ENCODE data around the gene CPTP.
"Not testable (repeated sequence)": the region's sequence is repeated elsewhere in the genome, so short reads cannot be mapped to it uniquely, and the experiment has no call there.

Gene CPTP

DNA sequence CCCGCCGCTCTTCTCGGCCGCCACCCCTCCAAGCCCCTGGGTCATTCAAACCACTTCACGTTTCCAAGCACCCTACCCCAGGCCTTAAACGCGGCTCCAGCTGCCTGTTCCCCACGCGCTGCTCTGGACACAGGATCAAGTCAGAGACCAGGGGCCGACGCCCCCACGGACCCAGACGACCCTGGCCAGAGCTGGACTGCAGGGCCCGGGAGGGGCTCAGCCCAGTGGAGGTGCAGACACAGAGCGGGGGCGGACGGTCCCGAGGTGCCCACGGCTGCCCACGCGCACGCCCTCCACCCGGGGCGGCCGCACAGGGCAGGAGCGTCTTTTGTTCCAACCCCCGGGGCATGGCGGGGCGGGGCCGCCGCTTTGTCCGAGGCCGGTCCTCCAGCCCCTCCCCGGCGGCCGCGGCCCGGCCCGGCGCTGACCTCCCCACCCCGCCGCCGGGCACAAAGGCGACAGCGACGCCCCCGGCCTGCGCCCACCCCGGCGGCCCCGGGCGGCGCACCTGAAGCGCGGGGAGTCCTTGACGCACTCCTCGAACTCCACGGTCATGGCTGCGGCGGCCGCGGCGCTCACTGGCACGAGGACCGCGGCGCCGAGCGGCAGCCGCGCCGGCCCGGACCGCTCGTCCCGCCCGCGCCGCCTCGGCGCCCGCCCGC, 17.2 kb upstream of the CPTP start:
- DNase-seq: no peak

DNA sequence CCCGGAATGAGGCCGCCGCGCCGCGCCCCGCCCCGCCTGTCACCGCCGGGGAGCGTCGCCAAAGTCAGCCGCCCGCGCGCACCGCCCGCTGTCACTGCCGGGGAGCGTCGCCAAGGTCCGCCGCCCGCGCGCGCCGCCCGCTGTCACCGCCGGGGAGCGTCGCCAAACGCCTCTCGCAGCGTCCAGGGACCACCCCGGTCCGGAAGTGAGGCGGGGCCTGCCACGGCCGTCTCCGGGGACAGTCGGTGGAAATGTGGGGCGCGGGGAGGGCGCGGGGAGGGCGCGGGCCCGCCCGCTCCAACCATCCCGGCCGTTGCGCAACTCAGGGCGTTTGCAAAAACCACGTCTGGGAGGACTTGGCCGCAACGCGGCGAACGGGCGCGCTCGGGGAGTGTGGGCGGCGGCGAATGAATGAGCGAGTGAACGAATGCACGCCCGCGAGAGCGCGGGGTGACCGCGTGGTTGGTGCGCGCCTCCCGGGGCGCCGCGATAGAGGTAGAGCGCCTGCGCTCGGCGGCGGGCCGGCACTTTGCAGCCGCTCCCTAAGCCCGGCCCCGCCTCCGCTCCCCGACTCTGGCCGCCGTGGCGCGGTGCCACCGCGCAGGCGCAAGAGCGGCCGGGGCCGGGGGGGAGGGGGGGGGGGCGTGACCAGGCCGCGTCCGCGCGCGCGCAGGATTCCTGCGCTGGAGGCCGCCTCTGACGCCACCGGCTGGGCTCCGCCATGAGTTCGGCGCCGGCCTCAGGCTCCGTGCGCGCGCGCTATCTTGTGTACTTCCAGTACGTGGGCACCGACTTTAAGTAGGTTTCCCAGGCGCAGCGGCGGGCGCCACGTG, 16.5 kb upstream of the CPTP start, which contains the start of the genes ACAP3 and PUSL1:
ACAP3 (minus strand) TSS at position 8 of the 833 bp plus-strand sequence. CDS start 115 bp downstream, outside the sequence.
PUSL1 (plus strand) TSS at position 675 of the 833 bp plus-strand sequence; CDS start at position 722, 47 bp downstream.
- peak; percentile 92 for DNase-seq

DNA sequence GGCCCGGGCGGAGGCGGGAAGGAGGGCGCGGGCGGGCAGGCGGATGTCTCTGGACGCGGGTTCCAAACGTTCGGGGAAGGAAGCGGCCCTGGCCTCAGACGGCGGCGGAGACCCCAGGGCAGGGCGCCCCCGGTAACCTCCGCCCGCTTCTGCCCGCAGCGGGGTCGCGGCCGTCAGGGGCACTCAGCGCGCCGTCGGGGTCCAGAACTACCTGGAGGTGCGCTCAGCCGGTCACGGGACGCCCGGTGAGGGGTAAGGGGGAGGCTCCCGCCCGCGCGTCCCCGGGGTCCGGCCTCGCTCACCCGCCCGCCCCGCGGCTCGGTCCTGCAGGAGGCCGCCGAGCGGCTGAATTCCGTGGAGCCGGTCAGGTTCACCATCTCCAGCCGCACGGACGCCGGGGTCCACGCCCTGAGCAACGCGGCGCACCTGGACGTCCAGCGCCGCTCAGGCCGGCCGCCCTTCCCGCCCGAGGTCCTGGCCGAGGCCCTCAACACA, 15.8 kb upstream of the CPTP start:
- DNase-seq: no peak

DNA sequence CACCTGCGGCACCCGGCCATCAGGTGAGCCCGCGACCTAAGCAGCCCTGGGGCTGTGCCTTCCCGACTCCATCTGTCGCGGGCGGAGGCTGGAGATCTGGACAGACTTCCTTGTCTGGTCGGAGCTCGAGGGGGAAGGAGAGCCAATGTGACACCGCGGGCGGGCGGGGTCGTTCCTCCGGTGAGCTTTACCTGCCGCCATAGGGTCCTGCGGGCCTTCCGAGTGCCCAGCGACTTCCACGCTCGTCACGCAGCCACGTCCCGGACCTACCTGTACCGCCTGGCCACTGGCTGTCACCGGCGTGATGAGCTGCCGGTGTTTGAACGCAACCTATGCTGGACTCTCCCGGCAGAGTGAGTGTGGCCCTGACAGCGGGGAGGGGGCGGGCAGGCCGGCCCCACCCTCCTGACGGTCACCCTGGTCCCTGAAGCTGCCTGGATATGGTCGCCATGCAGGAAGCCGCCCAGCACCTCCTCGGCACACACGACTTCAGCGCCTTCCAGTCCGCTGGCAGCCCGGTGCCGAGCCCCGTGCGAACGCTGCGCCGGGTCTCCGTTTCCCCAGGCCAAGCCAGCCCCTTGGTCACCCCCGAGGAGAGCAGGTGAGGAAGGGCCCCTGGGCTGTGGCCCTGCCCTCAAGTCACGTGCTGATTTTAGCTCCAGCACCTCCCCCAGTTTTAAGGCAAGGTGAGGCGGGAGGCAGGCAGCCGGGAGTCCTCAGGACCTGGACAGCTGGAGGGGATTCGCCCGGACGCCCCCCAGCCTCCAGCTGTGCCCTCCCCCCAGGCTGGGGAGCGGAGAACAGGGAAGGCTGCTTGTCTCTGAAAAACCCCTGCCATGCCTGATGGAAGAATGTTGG, 15.1 kb upstream of the CPTP start:
- no peak for DNase-seq

DNA sequence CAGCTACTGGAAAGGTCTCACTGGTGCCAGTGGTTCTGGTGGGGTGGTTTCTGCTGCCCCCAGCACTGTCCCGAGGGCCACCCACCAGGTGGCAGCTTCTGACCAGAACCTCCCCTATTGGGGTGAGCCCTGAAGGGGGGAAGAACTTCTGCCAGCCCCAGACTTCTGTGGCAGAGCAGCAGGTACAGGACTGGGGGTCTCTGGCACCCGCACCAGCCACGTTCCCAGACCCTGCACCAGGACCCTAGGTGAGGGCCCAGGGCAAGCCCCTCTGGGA, 14.6 kb upstream of the CPTP start:
- no peak for DNase-seq

DNA sequence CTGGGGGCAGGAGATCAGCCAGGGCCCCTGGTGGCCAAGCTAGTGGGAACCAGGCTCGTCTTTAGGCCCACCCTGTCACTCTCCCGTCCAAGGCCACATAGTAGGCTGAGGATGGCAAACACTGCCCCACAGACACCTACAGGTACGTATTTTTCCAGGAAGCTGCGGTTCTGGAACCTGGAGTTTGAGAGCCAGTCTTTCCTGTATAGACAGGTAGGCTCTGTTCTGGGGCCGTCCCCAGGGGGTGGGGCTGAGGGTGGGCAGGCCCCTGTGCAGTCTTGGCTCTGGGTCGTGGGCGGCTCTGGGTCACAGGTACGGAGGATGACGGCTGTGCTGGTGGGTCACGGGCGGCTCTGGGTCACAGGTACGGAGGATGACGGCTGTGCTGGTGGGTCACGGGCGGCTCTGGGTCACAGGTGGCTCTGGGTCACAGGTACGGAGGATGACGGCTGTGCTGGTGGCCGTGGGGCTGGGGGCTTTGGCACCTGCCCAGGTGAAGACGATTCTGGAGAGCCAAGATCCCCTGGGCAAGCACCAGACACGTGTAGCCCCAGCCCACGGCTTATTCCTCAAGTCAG, 14.0 kb upstream of the CPTP start:
- no peak for DNase-seq

DNA sequence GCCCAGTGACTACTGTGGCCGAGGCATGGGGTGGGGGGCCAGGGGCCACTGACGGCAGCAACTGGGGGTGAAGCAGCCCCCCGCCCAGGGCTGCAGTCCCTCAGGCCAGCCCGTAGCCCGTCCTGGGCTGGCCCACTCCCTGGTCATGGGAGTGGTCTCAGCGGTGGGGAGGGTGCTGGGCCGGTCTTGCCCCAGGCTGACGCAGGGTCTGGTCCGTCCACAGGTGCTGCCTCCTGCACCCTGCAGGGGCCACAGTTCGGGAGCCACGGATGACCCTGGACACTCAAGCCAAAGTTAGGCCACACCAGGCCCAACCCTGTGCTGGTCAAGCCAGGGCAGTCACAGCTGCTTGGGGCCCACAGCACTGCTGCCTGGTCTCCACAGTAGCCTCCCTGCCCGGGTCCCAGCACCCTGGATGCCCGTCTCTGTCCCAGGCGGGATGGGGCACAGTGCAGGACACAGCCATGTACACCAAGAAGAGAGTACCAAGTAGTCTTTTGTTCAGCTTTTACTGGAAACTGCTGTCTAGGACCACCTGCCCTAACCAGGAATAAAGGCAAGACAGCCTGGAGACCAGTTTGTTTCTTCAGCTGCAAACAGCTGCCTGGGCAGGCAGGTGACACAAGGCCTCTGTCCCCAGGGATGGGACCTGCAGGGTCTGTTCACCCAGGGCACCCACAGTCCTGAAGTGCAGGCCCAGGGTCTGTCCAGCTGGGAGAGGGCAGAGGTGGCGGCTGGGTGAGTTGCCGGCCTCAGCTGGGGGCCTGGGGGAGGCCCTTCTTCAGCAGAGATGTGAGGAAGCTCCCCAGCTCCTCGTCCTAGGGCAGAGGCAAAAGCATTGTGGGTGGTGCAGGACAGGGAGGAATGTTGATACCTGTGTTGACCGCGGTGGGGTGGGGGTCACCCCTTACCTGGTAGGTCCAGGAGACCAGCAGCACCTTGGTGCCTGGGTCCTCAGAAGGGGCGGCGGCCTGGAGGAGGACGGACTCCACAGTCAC, 13.2 kb upstream of the CPTP start:
- DNase-seq: no peak

DNA sequence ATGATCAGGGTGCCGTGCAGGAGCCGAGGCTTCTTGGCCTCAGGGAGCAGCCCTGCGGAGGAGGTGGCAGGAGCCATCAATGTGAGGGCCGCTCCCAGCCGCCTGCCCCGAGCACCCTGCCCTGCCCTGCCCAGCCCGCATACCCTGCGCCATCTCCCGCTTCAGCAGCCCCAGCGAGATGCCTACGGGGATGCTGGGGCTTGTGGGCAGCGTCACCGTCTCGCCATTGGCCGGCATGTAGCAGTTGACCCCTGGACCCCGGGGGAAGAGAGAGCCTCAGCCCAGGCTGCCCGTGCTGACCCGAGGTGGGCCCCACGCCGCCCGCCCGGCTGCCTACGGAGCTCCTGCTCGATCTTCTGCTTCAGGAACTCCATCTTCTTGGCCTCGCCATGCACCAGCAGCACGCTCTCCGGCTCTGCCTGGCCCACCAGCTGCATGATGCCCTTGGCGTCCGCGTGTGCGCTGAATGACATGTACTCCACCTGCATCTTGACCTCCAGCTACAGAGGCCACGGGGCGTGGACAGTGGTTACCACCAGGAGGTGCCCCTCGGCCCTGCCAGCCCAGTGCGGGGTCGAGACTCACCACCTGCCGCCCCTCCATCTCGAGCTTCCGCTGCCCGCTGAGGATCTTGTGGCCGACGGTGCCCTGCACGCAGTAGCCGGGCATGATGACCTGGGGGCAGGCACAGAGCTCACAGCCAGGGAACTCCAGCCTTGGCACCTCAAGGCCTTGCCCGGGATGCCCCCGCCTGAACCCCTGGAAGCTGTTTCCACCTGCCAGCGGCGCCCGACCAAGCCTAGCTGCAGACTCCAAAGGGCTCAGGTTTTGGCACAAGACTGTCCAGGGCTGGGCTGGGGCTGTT, 11.9 kb upstream of the CPTP start:
- DNase-seq: no peak

DNA sequence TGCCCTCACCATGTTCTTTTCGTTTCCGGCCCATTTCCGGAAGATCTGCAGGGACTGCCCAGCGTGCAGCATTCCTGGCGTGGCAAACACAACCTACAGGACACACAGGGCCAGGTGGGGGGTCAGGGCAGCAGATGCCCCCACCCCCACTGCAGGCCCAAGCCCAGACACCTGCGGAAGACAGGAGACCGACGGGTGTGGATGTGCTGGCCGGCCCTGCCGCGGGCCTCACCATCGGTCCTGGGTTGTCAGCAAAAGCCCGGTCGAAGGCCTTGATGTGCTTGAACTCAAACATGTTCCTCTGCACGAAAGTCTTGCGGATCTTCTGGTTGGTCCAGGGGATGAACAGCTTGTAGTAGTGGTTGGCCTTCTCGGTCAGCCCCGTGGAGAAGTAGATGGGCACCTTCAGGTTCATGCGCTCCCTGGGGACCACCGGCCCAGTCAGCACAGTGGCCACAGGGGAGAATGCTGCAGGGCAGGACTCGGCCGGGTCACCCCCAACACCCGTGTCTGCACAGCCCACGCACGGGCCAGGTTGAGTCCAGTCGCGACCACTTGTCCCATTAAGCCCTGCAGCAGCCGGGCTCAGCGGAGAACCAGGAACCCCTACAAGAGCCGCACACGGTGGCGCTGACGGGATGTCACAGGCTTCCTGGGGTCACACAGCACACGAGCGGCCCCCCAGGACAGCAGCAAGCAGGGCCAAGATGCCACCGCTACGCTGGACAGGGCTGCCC, 10.9 kb upstream of the CPTP start:
- DNase-seq: no peak

DNA sequence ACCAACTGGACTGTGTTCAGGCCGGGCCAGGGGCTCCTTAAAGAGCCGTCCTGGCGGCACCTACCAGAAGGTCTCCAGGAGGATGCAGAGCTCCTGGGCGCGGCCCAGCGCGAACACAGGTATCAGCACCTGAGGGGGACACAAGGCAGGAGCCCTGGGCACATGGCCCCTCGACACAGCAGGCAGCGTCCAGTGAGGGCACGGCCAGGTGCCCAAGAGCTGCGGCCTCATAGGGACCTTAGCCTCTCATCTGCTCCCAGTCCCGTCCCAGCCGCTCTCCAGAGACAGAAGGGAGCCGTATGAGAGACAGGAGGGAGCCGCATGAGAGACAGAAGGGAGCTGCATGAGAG, 10.4 kb upstream of the CPTP start:
- DNase-seq: no peak

DNA sequence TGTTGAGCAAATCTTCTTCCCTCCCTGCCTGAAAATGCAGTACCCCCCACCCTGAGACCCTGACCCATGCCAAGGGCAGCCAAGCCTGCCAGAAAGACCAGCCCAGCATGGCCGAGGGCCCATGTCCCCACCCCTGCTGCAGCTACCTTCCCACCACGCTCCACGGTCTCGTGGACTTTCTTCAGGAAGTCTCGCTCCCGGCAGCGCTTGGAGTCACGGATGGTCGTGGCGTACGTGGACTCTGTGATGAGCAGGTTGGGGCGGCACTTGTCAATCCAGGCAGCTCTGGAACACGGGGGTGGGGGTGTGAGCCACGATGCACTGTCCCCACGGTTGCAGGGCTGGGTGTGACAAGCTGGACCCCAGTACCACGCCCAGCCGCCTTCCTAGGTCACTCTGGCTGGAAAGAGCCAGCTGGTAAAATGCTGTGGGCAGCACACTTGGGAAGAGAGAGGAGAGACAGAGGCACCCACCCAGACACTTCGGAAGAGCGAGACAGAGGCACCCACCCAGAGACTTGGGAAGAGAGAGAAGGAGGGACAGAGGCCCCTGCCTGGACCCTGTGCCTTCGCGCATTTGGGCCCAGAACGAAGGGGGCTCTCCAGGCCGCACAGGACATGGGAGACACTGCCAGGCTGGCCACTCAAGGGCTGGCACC, 9.8 kb upstream of the CPTP start:
- DNase-seq: no peak

DNA sequence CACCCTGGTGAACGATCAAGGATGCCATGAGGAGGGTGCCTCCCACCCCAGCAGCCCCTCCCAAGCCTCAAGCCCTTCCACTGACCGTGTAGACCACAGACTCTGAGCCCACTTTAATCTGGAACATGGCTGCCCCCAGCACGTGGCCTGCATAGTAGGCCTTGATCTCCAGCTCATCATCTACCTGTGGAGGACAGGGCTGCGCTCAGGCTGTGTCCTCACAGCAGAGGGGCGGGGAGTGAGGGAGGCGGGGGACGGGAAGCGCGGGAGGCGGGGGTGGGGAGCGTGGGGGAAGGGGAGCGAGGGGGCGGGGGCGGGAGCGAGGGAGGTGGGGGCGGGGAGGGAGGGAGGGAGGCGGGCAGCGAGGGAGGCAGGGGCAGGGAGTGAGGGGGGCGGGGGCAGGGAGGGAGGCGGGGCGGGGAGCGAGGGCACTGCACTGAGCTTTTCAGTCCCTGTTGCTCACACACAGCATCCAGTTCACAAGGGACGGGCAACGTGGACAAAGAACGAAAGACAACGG, 9.1 kb upstream of the CPTP start:
- DNase-seq: no peak

DNA sequence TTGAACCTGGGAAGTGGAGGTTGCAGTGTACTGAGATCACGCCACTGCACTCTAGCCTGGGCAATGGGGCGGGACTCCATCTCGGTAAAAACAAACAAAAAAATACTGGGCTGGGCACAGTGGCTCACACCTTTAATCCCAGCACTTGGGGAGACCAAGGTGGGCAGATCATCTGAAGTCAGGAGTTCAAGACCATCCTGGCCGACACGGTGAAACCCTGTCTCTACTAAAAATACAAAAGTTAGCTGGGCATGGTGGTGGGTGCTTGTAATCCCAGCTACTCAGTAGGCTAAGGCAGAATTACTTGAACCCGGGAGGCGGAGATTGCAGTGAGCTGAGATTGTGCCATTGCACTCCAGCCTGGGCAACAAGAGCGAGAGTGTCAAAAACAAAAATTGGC, 8.4 kb upstream of the CPTP start:
- not testable (repeated sequence) for DNase-seq

DNA sequence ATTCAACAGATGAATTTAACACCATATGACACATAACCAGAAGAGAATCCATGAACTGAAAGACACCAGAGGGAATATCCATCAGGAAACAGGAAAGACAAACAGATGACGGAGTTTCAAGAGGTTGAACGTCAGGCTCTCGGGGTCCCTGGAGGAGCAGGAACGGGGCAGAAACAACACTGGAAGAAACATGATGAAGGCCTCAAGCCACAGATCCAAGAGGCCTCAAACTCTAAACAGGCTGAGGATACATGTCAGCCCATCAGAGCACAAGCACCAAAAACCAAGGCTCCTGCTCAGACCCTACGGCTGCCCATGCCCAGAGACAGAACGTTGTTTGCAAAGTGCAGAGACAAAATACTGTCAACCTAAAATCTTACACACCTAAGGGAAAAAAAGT, 7.2 kb upstream of the CPTP start:
- DNase-seq: no peak

DNA sequence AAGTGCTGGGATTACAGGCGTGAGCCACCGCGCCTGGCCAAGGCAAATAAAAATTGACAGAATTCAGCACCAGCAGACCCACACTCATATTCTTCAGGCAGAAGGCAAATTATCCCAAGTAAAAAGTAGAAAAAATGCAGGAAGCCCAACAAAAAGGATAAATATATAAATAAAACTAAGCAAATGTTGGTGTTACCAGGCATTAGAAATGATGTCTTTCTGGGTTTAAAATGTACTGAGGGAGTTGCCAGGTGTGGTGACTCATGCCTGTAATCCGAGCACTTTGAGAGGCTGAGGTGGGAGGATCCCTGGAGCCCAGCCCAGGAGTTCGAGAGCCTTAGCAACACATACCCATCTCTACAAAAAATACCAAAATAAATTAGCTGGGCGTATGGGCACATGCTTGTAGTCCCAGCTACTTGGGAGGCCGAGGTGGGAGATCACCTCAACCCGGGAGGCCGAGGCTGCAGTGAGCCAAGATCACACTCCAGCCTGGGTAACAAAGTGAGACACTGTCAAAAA, 6.4 kb upstream of the CPTP start:
- peak; percentile 89 for DNase-seq

DNA sequence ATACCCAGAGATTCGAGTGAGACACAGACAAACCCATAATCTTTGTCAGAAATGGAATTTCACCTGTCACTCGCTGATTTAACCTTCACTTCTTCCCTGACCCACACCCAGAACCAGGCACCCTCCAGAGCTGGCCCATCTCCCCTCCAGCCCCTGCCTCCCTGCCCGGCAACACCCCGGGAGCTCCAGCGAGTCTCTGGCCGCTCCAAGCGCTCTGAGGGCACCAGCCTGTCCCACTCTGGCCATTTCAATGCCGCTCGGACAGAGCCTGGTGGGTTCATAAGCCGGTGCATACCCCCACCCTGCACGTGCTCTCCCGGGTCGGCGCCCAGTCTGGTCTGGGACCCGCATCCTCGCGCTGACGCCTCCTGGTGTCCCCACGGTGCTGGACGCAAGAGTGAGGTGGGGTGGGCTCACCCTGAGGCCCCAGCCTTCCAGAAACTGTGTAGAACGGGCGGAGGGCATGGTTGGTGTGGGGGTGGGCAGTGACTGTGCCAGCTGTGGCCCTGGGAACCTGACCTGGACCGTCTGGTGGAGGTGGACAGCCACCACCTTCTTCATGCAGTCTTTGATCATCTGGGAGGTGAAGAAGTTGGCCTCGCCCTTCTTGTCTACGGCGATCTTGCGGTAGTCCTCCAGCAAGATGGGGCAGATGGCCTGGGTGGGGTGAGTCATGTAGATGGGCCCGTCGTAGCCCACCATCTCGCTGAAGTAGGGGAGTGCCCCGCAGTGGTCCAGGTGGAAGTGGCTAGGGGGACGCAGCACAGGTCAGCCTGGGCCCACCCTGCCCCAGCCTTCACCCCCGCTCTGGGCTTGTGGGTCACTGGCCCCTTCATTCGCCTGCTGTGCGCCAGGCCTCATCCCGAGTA, 5.6 kb upstream of the CPTP start:
- no peak for DNase-seq

DNA sequence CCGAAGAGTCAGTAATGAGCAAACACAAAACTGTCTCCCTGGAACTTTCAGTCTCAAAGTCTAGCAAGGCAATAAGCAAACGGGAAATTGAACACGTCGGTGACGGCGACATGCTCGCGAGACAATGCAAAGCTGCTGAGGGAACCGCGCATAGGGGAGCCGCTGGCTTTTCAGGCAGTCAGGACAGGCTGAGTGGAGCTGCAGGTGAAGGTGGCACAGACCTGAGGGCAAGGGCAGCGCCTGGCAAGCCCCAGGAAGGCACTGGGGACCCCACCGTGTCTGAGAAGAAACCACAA, 5.0 kb upstream of the CPTP start:
- no peak for DNase-seq

Measured in NCI-H2029 (cell line).